HAP-1 (cell line): Measurements from ENCODE around the gene MAP3K14.
"Not testable (repeated sequence)": the region's sequence is repeated elsewhere in the genome, so short reads cannot be mapped to it uniquely, and the experiment has no call there.

ENCODE experiments used
- DNase-seq, 2 experiments: peaks; one replicate each; pipeline ENCODE4 v3.0.0-alpha.2; 2016 to 2020; ENCODE audit warnings: low spot score in 2 of 2
- H3K27me3 ChIP-seq: fragments of 250-450 bp; sonication (Bioruptor Pico); 2 replicates; pipeline ENCODE4 v1.5.1; 2020; ENCODE audit warnings: low read depth, mild to moderate bottlenecking, moderate library complexity
- H3K36me3 ChIP-seq: fragments of 250-450 bp; sonication (Bioruptor Pico); replicated peaks from 2 replicates; pipeline ENCODE4 v1.5.1; 2020; ENCODE audit warnings: mild to moderate bottlenecking
- H3K4me1 ChIP-seq: fragments of 250-450 bp; sonication (Bioruptor Pico); 2 replicates; pipeline ENCODE4 v1.5.1; 2020; ENCODE audit warnings: mild to moderate bottlenecking
- H3K4me3 ChIP-seq: fragments of 250-450 bp; sonication (Bioruptor Pico); 2 replicates; pipeline ENCODE4 v1.5.1; 2020; ENCODE audit warnings: mild to moderate bottlenecking, moderate library complexity
- H3K9me3 ChIP-seq: fragments of 250-450 bp; sonication (Bioruptor Pico); 2 replicates; pipeline ENCODE4 v1.5.1; 2020; ENCODE audit warnings: mild to moderate bottlenecking, moderate library complexity
- in situ Hi-C: fragments of 300-500 bp; cut with MboI; formaldehyde crosslinking; loops from 3 replicates; pipeline ENCODE4 v1.14.3; 2020; ENCODE audit warnings: low sequenced_read_pairs, inconsistent platforms, mixed read lengths

The MAP3K14 gene

DNA sequence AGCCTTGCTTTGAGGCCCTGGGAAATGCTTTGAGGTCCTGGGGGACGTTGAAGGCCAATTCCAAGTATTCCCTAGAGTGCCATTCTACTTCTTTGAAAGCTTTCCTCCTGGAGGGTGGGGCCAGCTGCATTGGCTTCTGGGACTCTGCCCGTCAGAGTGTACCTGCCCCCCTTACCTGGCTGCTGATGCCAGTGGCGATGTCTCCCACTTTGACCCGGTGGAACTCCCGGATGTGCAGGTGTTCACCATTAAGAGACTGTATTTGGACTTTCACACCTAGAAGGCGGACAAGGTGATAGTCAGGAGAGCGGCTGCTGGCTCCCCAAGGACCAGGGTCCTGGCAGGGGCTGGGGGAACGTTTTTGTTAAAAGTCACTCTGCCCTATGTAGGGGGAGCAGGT lies 51.8 kb downstream of the MAP3K14 start:
- Histone ChIP-seq H3K36me3 (peaks cover 14% of the 10 kb centered on the region), H3K4me3 (no peak overlapping the region), H3K4me1 (no peaks in the 10 kb centered on the region), H3K27me3 (no peaks in the 10 kb centered on the region), H3K9me3 (no peaks in the 10 kb centered on the region)
- in situ Hi-C loops: no loop called here
- DNase-seq: no peak

DNA sequence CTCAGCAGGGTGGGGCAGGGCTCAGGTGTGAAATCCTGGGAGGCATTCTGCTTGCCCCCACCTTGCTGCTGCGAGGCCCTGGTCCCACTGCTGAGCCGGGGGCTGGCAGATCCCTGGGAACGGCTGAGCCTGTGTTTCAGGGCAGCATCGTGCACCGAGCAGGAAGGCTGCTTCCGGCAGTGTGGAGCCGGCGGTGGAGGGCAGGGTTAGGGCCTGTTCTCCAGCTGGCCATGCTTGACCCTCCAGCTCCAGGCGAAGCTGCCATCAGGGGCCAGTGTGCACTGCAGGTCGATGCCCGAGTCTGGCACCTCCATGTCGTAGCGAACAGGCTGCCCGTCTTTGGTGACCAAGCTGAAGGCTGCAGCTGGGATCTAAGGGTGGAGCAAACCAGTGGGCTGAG lies 52.4 kb downstream of the MAP3K14 start:
- in situ Hi-C loops: no loop called here
- Histone ChIP-seq H3K4me3 (no peak overlapping the region), H3K36me3 (peaks cover 14% of the 10 kb centered on the region), H3K9me3 (no peaks in the 10 kb centered on the region), H3K4me1 (no peaks in the 10 kb centered on the region), H3K27me3 (no peaks in the 10 kb centered on the region)
- DNase-seq: no peak

DNA sequence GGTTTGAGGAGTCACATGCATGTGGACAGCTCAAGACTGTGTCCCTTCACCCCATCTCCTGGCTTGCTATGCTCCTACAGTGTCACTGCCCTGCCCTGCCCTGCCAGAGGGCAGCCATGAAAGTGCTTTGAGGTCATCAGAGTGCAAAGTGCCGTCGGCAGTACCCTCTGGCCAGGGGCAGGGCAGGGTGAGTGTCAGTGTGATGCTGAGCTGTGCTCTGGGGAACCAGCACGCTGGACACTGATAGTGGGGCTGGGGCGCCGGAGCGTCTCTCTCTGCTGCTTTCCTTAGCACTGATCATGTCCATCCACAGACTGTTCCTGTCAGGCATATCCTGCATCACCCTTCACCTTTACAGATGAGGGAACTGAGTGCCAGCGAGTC lies 53.4 kb downstream of the MAP3K14 start:
- H3K4me3 ChIP-seq: no peak overlapping the region
- no peak for DNase-seq
- no peaks in the 10 kb centered on the region for H3K9me3 ChIP-seq
- H3K27me3 ChIP-seq: no peaks in the 10 kb centered on the region
- no peaks in the 10 kb centered on the region for H3K4me1 ChIP-seq
- in situ Hi-C loops: no loop called here
- peaks cover 12% of the 10 kb centered on the region for H3K36me3 ChIP-seq

DNA sequence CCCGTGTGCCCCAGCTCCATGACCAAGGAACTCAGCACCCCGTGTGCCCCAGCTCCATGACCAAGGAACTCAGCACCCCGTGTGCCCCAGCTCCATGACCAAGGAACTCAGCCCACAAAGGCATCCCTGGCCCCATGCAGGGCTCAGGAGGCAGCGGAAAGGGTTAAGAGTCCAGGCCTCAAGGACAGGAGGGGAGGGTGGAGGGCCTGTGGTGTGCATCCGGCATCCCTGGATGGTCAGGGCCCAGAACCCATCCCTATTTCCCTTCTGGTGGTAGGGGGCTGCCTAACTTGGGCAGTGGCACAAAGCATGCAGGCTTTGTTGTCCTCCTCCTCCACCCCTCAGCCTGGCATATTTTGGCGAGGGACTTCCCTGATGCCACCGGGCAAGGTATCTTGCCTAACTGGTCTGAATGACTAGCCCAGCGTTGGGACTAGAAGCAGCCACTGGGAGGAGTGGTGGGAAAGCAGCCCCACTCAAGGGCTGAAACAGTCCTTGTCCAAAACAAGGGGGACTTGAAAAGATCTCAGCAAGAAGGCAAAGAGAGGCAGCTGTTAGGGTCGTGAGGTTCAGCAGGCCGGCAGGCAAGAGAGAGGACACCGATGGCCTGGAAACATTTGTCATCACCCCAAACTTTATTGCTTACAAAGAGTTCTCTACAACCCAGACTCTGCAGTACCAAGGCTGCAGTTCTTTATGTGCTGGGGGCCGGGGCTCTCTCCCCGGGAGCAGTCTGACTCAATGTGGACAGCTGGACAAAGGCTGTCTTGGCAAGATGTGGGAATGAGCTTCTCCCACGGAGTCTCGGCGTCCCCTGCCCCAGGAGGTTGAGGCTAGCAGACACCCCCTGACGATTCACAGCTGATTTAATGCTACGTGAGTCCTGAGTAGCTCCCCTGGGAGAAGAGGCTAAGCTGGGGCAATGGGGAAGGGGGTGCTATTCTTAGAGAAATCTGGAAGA lies 54.0 kb downstream of the MAP3K14 start:
- in situ Hi-C loops: no loop called here
- Histone ChIP-seq H3K4me1 (no peaks in the 10 kb centered on the region), H3K4me3 (no peak overlapping the region), H3K36me3 (peaks cover 12% of the 10 kb centered on the region), H3K27me3 (no peaks in the 10 kb centered on the region), H3K9me3 (no peaks in the 10 kb centered on the region)
- no peak for DNase-seq

DNA sequence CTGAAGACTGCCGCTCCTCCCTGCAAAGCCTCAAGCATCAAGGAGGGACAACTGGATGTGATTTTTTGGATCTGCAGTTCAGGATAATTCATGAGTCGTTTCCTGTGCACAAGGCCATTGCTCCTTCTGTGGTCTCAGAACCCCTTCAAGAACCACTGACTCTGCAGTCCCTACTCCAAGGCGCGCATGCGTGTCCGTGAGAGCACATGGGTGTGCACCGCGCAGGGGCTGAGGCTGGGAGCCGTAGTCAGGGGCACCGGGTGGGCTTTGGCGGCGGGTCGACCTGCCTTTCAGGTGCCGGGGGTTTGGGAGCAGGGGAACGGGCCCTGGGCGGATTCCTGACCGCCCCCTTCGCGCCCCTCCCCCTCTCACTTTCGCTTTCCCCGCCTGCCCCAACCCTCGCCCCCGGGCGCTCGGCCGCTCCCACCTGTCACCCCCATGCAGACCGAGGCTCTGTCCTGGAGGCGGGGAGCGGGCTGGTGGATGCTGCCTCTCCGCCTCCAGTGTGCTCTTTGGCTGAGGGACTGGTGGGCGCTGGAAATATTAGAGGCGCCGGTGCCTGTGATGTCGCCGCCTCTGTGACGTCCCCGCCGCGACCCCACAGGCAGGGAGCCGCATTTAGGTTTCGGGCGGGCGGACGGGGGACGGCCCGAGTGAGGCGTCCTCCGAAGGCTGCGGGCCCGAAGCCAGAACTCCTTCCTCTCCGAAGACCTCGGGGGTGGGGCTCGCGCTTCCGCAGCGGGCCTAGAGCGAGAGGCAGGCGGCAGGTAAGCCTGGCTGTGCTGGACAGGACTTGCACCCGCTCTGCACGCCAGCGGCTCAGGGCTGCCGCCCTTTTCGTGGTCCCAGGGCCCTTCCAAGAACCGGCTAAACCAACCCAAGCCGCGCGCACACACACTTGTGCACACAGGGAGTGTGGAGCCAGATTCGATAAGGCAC lies 55.0 kb downstream of the MAP3K14 start, which contains the start of gene SPATA32:
Gene SPATA32, minus strand, starts transcription at position 518 of the 939 bp plus-strand sequence. Its CDS starts 78 bp downstream, at position 440.
- Histone ChIP-seq H3K9me3 (no peaks in the 10 kb centered on the region), H3K36me3 (peaks cover 12% of the 10 kb centered on the region), H3K27me3 (no peaks in the 10 kb centered on the region), H3K4me1 (no peaks in the 10 kb centered on the region), H3K4me3 (no peak within 1 kb of the TSS)
- no peak for DNase-seq
- in situ Hi-C loops: no loop called here

DNA sequence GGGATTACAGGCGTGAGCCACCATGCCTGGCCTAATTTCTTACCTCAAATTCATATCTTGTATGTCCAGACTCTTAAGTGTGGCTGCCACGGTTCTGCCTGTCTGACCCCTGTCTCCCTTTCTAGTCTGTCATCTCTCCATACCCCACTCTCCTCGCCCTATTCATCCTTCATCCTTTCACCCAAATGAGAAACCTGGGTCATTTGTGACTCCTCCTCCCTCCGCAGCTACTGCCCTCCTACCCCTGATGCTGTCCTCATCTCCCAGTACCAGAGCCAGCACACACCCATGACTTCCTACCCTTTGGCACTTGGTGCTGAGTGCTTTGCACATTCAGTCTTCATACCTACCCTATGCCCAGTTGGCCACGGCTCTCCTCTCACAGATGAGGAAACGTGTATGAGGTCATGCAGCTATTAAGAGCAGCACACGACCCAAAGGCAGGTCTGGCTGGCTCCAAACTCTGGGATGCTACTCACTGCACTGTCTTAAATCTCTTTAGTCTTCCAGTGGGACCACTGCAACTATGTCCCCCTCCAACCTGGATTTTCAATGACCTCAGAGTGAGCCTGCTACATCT lies 56.5 kb downstream of the MAP3K14 start:
- Histone ChIP-seq H3K4me3 (no peak overlapping the region), H3K4me1 (no peaks in the 10 kb centered on the region), H3K27me3 (no peaks in the 10 kb centered on the region), H3K9me3 (no peaks in the 10 kb centered on the region), H3K36me3 (peaks cover 12% of the 10 kb centered on the region)
- no peak for DNase-seq
- in situ Hi-C loops: no loop called here

DNA sequence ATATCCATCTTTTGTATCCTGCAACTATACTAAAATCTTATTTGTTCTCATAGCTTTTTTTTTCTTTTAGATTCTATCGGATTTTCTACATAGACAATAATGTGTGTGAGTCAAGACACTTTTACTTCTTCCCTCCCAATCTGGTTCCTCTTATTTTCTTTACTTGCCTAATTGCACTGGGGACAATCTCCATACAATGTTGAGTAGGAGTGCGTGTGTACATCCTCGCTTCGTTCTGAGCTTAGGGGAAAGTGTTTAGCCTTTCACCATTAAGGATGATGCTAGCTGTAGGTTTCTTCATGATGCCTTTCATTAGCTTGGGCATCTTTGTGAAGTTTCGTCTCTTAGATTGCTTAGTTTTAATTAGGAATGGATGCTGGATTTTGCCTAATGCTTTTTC lies 57.8 kb downstream of the MAP3K14 start:
- in situ Hi-C loops: no loop called here

DNA sequence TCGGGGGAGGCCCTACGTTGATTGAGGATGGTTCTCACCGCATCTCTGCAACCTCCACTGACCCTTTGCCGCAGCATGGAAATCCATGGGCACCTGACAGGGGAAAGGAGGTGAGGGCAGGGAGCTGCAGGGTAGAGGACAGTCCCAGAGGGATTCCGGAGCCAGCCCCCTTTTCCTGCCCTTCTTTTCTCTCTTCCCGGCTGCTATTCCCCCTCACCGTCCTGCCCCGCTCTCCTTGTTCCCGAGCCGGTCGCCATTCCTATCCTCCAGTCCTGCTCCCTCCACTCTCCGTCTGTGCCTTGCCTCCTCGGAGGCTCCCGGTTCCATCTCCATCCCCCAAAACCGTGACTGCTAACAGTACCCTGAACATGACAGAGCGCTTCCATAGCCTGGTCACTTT lies 59.7 kb downstream of the MAP3K14 start:
- in situ Hi-C loops: no loop called here
- Histone ChIP-seq H3K9me3 (no peaks in the 10 kb centered on the region), H3K4me1 (no peaks in the 10 kb centered on the region), H3K4me3 (no peak overlapping the region), H3K27me3 (no peaks in the 10 kb centered on the region), H3K36me3 (no peaks in the 10 kb centered on the region)
- no peak for DNase-seq

More for the DNA sequence above, 57.8 kb downstream of the MAP3K14 start:
- DNase-seq: no peak
- H3K4me3 ChIP-seq: no peak overlapping the region
- H3K4me1 ChIP-seq: no peaks in the 10 kb centered on the region
- no peaks in the 10 kb centered on the region for H3K27me3 ChIP-seq
- no peaks in the 10 kb centered on the region for H3K9me3 ChIP-seq
- peaks cover 5% of the 10 kb centered on the region for H3K36me3 ChIP-seq

DNA sequence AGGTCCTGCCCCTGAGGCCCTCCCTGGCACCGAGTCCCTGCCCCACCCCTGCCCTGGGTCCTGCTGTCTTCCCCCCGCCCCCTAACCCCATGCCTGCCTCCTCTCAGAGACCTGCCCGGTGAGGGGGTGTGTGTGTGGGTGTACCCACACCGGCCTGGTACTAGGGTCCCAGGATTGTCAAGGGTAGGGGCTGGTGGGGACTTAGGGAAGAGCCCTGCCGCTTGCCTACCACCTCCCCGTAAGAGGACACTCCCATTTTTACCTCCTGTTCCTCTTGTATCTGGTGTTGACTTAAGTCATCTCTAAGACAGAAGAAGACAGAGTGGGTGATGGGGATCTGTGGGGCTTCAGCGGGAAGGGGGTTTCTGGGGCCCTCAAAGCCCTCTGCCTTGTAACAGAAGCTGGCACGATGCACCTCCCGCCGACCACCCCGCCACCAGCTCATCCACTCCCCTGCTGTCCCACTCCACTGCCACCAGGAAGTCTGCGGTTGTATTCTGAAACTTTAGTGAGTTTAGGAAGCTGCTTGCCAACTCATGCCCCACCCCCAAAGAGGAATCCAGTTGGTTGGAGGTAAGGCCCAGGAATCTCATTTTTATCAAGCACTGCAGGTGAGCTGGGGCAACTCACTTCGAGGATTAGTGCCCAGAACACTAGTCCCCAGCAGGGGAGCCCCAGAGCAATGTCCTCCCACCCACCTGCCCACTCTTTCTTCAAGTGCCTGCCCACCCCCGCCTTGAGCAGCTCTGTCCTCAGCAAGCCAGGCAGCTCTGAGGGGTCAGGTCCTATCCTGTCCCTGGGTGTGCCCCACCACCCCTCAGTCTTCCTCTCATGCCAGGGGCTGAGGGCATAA lies 60.5 kb downstream of the MAP3K14 start:
- Histone ChIP-seq H3K4me1 (no peaks in the 10 kb centered on the region), H3K4me3 (no peak overlapping the region), H3K9me3 (no peaks in the 10 kb centered on the region), H3K27me3 (no peaks in the 10 kb centered on the region), H3K36me3 (no peaks in the 10 kb centered on the region)
- in situ Hi-C loops: no loop called here
- DNase-seq: no peak

DNA sequence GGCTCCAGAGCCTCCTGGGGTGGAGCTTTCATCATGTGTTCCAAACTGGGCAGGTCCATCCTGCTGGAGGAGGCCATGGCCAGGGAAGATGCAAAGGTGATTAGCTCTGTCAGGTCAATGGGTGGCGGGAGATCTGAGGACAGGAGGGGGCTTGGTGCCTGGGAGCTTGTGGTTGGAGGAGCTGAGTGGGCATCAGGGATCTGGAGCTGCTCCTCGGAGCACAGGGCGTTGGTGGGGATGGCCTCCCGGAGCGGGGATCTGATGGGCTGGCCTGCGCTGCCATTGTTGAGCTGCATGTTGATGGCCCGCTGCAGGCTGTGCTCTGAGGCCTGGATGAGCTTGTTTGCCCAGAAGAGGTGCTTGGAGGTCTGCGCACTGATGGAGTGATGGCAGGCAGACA lies 61.5 kb downstream of the MAP3K14 start:
- H3K4me1 ChIP-seq: no peaks in the 10 kb centered on the region
- in situ Hi-C loops: no loop called here
- H3K4me3 ChIP-seq: no peak overlapping the region
- no peaks in the 10 kb centered on the region for H3K27me3 ChIP-seq
- no peaks in the 10 kb centered on the region for H3K9me3 ChIP-seq
- no peak for DNase-seq
- H3K36me3 ChIP-seq: no peaks in the 10 kb centered on the region

DNA sequence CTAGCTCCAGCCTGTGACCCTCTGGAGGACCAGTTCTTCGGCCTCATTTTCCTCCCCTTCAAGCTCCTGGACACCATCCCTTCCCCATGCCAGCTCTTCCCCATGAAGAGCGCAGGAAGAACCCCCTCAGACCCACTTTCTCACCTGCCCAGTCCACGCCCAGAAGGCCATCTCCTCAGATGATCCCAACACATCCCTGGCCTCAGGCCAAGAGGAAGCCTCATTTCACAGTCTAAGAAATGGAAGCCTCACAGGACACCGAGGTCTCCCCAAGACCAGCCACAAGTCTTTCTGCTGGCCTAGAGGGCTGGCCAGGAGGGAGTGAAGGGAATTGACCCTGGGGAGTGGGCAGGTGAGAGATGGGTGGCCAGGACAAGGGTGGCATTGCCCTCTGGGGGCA lies 62.9 kb downstream of the MAP3K14 start:
- in situ Hi-C loops: no loop called here
- Histone ChIP-seq H3K9me3 (no peaks in the 10 kb centered on the region), H3K4me3 (no peak overlapping the region), H3K4me1 (no peaks in the 10 kb centered on the region), H3K27me3 (no peaks in the 10 kb centered on the region), H3K36me3 (no peaks in the 10 kb centered on the region)
- no peak for DNase-seq

DNA sequence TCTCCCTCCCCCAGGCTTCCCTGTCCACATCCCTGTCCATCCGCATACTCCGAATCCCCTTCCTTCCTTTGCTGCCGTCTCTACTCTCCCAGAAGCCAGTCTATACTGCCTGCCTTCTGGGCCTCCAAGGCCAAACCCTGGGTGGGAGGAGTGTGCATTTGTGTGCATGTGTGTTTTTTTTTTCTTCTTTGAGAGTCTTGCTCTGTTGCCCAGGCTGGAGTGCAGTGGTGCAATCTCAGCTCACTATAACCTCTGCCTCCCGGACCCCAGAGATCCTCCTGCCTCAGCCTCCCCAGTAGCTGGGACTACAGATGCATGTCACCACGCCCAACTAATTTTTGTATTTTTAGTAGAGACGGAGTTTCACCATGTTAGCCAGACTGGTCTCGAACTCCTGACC lies 63.6 kb downstream of the MAP3K14 start:
- in situ Hi-C loops, DNase-seq, H3K9me3 ChIP-seq, H3K27me3 ChIP-seq, H3K4me1 ChIP-seq, H3K36me3 ChIP-seq, H3K4me3 ChIP-seq: not testable (repeated sequence)

DNA sequence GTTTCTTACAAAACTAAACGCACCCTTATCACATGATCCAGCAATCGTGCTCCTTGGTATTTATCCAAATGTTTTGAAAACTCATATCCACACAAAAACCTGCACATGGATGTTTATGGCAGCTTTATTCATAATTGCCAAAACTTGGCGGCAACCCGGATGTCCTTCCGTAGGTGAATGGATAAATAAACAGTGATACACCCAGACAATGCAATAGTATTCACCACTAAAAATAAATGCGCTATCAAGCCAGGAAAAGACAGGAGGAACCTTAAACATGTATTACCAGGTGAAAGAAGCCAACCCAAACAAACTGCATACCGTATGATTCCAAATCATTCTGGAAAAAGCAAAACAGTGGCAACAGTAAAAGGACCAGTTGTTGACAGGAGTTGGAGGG lies 64.9 kb downstream of the MAP3K14 start:
- no peak for DNase-seq
- in situ Hi-C loops: no loop called here
- no peaks in the 10 kb centered on the region for H3K9me3 ChIP-seq

More for the DNA sequence above, 64.9 kb downstream of the MAP3K14 start:
- Histone ChIP-seq H3K36me3 (no peaks in the 10 kb centered on the region), H3K4me1 (no peaks in the 10 kb centered on the region; the same call in none of the 2 replicates), H3K27me3 (no peaks in the 10 kb centered on the region), H3K4me3 (no peak overlapping the region)
